Renal cortex interstitium (tissue), 11 donors: ENCODE measurements around the gene PPP2R5C. TPM values are rescaled to one million over a fixed set of nuclear protein-coding genes. Genes with fewer than 3 reads are reported as not detected.
A peak's percentile ranks its signal among the peaks of the same experiment; 100 is the strongest.

Experiments
- DNase-seq, 11 donors: peaks; one replicate each; pipeline ENCODE4 v3.0.0-alpha.2; 2013; ENCODE audit warnings: low read depth in 9 of 11, low spot score in 4 of 11; ENCODE audit errors: extremely low read depth in 1 of 11
- polyA plus RNA-seq, 3 donors: library from polyadenylated mRNA; unstranded; fragments of 120-200 nt; gene quantifications; one replicate each; pipeline ENCODE4 v1.2.1, GENCODE V29; 2013; ENCODE audit not compliant: insufficient read length in 3 of 3

PPP2R5C gene
- polyA plus RNA-seq, 3 donors, result 96.6 to 115 (median 101) TPM

- no peak for DNase-seq
Observed at GRCh38 chr14:101934601-101935150, 173.2 kb downstream of the PPP2R5C start.

- no peak for DNase-seq
Observed at GRCh38 chr14:101937926-101938767, 176.6 kb downstream of the PPP2R5C start.

GRCh38 chr14:101939646-101940170, 178.2 kb downstream of the PPP2R5C start:
- no peak for DNase-seq

- DNase-seq, result no peak
Observed at GRCh38 chr14:101944451-101944850, 182.9 kb downstream of the PPP2R5C start.

GRCh38 chr14:101945171-101945570, 183.7 kb downstream of the PPP2R5C start:
- DNase-seq, result no peak

GRCh38 chr14:101947577-101947903, 186.0 kb downstream of the PPP2R5C start:
- peak in 1 of 11 donors; percentile 77 for DNase-seq

- peak; percentile 100 for DNase-seq
Observed at GRCh38 chr14:101947904-101948665, 186.6 kb downstream of the PPP2R5C start.

GRCh38 chr14:101948666-101949216, 187.2 kb downstream of the PPP2R5C start:
- no peak for DNase-seq

GRCh38 chr14:101950100-101950499, 188.6 kb downstream of the PPP2R5C start:
- DNase-seq, result no peak

GRCh38 chr14:101950516-101951215, 189.2 kb downstream of the PPP2R5C start:
- no peak for DNase-seq

GRCh38 chr14:101953151-101953550, 191.6 kb downstream of the PPP2R5C start:
- DNase-seq, result no peak

- DNase-seq, result no peak
Observed at GRCh38 chr14:101954501-101954900, 193.0 kb downstream of the PPP2R5C start.

- DNase-seq, result no peak
Observed at GRCh38 chr14:101955695-101956161, 194.2 kb downstream of the PPP2R5C start.

- DNase-seq, result no peak
Observed at GRCh38 chr14:101956179-101956885, 194.8 kb downstream of the PPP2R5C start.

GRCh38 chr14:101957406-101958234, 196.1 kb downstream of the PPP2R5C start:
- DNase-seq, result no peak

GRCh38 chr14:101958418-101959180, 197.1 kb downstream of the PPP2R5C start:
- DNase-seq, result no peak

GRCh38 chr14:101959277-101959676, 197.8 kb downstream of the PPP2R5C start:
- DNase-seq, result no peak
